ENCODE measurements around the gene TSPAN7. TPM values are rescaled to one million over a fixed set of nuclear protein-coding genes. Genes with fewer than 3 reads are reported as not detected.

Gene TSPAN7
- total RNA-seq, 1 experiment from 2014 or later = 1.7 TPM

DNA sequence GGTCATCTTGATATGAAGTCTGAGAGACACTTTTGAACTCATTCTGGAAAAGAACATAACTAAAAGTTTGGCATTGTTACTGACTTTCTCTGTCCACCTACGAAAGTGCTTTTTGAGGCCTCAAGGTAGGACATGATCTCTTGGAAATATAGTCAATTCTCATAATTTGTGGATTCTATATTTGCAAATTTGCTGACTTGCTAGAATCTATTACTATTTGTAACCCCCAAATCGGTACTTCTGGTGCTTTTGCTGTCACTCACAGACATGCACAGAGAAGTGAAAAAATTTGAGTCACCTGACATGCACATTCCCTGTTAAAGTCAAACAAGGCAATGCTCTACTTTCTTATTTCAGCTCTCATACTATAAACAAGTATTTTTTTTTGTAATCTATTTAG lies 35.6 kb downstream of the TSPAN7 start:
- Mint-ChIP-seq H3K4me1 (ENCODE audit: low read depth, unreplicated experiment) (no peaks in the 10 kb centered on the region), H3K9me3 (ENCODE audit: unreplicated experiment) (no peaks in the 10 kb centered on the region), H3K27me3 (ENCODE audit: insufficient read depth, unreplicated experiment) (peaks cover 2% of the 10 kb centered on the region), H3K4me3 (ENCODE audit: unreplicated experiment) (no peak overlapping the region), H3K36me3 (ENCODE audit: insufficient read depth, unreplicated experiment) (no peaks in the 10 kb centered on the region), H3K27ac (ENCODE audit: unreplicated experiment) (no peak overlapping the region)
- Histone ChIP-seq H3K27me3 (replicated peaks; ENCODE audit: control insufficient read depth, insufficient read depth, low read length) (no peaks in the 10 kb centered on the region), H3K4me3 (ENCODE audit: low read depth, low read length) (no peak overlapping the region), H3K36me3 (ENCODE audit: control insufficient read depth, insufficient read depth, low read length) (no peaks in the 10 kb centered on the region), H3K9me3 (no peaks in the 10 kb centered on the region), H3K4me1 (no peaks in the 10 kb centered on the region)
- no peak for DNase-seq
- intact Hi-C loops (cut with micrococcal nuclease; ENCODE audit: unreplicated experiment) = no loop called here
- no TSS peak for BruUV-seq (replicated peaks)
- CTCF ChIA-PET = no interaction called here
- TF ChIP-seq, protein P1, sequence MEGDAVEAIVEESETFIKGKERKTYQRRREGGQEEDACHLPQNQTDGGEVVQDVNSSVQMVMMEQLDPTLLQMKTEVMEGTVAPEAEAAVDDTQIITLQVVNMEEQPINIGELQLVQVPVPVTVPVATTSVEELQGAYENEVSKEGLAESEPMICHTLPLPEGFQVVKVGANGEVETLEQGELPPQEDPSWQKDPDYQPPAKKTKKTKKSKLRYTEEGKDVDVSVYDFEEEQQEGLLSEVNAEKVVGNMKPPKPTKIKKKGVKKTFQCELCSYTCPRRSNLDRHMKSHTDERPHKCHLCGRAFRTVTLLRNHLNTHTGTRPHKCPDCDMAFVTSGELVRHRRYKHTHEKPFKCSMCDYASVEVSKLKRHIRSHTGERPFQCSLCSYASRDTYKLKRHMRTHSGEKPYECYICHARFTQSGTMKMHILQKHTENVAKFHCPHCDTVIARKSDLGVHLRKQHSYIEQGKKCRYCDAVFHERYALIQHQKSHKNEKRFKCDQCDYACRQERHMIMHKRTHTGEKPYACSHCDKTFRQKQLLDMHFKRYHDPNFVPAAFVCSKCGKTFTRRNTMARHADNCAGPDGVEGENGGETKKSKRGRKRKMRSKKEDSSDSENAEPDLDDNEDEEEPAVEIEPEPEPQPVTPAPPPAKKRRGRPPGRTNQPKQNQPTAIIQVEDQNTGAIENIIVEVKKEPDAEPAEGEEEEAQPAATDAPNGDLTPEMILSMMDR (IDR thresholded peaks at IDR 0.05; ENCODE audit: insufficient read depth in 1 of 2, low read depth in 1 of 2, low read length in 1 of 2, severe bottlenecking in 1 of 2, unreplicated experiment in 1 of 2) = no peak
- POLR2A ChIA-PET = no interaction called here

DNA sequence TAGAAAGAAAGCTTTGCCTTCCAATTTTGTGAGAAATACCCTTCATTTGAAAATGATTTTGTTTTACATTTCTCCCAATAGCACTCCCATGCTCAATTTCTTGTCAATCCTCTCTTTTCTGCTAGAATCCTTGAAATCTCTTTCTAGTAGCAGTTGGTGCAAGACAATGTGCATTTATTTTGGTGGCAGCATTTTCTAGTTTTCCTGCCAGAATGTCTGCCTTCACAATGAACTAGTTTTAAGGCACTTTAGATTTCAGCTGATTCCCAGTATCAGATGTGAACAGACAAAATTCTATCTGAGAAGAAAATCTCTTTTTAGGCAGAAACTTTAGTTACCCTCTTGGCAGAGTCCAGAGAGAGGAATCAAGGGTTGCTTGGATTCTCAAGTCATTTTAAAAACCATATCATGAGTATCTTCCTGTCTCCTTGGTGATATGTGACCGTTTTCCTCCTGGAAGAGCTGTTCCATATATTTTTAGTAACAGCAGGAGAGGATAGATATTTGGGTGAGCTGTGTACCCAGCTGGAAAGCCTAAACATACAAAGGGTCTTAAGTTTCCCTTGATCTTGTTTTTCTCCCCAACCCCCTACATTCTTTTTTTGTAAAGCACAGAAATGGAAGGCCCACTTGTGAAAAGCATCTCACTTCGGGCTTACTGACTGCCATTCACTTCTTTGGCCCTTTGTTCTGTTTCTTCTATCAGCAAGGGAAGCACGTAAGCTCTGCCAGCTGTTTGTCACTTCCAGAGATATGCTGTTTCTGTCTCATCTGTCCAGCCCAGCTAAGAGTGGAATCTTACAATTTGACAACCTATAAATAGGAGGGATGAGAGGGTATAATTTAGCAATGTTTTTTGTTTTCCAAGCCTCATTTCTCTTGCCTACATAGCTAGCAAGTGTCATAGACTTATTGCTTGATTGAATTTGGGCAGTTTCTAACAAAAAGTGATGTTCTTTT lies 38.7 kb downstream of the TSPAN7 start:
- TF ChIP-seq, protein P1 (IDR thresholded peaks at IDR 0.05; ENCODE audit: insufficient read depth in 1 of 2, low read depth in 1 of 2, low read length in 1 of 2, severe bottlenecking in 1 of 2, unreplicated experiment in 1 of 2) = no peak
- no TSS peak for BruUV-seq (replicated peaks)
- Mint-ChIP-seq H3K36me3 (ENCODE audit: insufficient read depth, unreplicated experiment) (no peaks in the 10 kb centered on the region), H3K9me3 (ENCODE audit: unreplicated experiment) (no peaks in the 10 kb centered on the region), H3K27ac (ENCODE audit: unreplicated experiment) (no peak overlapping the region), H3K4me3 (ENCODE audit: unreplicated experiment) (no peak overlapping the region), H3K27me3 (ENCODE audit: insufficient read depth, unreplicated experiment) (peaks cover 3% of the 10 kb centered on the region), H3K4me1 (ENCODE audit: low read depth, unreplicated experiment) (no peaks in the 10 kb centered on the region)
- Histone ChIP-seq H3K27me3 (replicated peaks; ENCODE audit: control insufficient read depth, insufficient read depth, low read length) (no peaks in the 10 kb centered on the region), H3K4me3 (ENCODE audit: low read depth, low read length) (no peak overlapping the region), H3K4me1 (no peaks in the 10 kb centered on the region), H3K9me3 (no peaks in the 10 kb centered on the region), H3K36me3 (ENCODE audit: control insufficient read depth, insufficient read depth, low read length) (no peaks in the 10 kb centered on the region)
- intact Hi-C loops (cut with micrococcal nuclease; ENCODE audit: unreplicated experiment) = no loop called here
- ChIA-PET POLR2A (no interaction called here), CTCF (no interaction called here)
- DNase-seq = no peak

DNA sequence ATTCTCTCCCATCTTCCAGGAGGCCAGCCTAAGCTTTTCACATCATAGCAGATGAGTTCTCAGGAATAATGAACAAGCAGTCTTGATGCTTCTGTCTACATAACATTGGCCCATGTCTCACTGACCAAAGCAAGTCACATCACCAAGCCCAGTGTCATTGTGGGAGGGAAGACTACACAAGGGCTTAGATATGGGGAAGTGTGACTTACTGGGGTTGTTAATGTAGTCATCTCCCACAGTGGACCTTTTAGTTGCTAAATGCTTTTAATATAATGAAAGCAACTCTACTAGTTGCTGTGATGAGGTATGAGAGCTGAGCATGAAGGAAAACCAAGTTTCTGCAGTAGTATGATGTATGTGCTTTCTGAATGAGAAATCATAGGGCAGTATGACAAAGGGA lies 40.5 kb downstream of the TSPAN7 start:
- Mint-ChIP-seq H3K36me3 (ENCODE audit: insufficient read depth, unreplicated experiment) (no peaks in the 10 kb centered on the region), H3K9me3 (ENCODE audit: unreplicated experiment) (no peaks in the 10 kb centered on the region), H3K27ac (ENCODE audit: unreplicated experiment) (no peak overlapping the region), H3K4me1 (ENCODE audit: low read depth, unreplicated experiment) (no peaks in the 10 kb centered on the region), H3K27me3 (ENCODE audit: insufficient read depth, unreplicated experiment) (peaks cover 3% of the 10 kb centered on the region), H3K4me3 (ENCODE audit: unreplicated experiment) (no peak overlapping the region)
- ChIA-PET POLR2A (no interaction called here), CTCF (no interaction called here)
- Histone ChIP-seq H3K4me1 (no peaks in the 10 kb centered on the region), H3K9me3 (no peaks in the 10 kb centered on the region), H3K4me3 (ENCODE audit: low read depth, low read length) (no peak overlapping the region), H3K36me3 (ENCODE audit: control insufficient read depth, insufficient read depth, low read length) (no peaks in the 10 kb centered on the region), H3K27me3 (replicated peaks; ENCODE audit: control insufficient read depth, insufficient read depth, low read length) (no peaks in the 10 kb centered on the region)
- TF ChIP-seq, protein P1 (IDR thresholded peaks at IDR 0.05; ENCODE audit: insufficient read depth in 1 of 2, low read depth in 1 of 2, low read length in 1 of 2, severe bottlenecking in 1 of 2, unreplicated experiment in 1 of 2) = no peak
- intact Hi-C loops (cut with micrococcal nuclease; ENCODE audit: unreplicated experiment) = no loop called here
- BruUV-seq (replicated peaks) = no TSS peak
- DNase-seq = no peak

All from Caco-2 (cell line).